ENCODE results near the gene PHF20. TPM values are rescaled to one million over a fixed set of nuclear protein-coding genes. Genes with fewer than 3 reads are reported as not detected.

The PHF20 gene
- total and polyA plus RNA-seq, 2 donors (not counting 3 experiments of a cell fraction or from before 2014, with no cell fraction given), result 25.0 to 45.8 TPM

DNA sequence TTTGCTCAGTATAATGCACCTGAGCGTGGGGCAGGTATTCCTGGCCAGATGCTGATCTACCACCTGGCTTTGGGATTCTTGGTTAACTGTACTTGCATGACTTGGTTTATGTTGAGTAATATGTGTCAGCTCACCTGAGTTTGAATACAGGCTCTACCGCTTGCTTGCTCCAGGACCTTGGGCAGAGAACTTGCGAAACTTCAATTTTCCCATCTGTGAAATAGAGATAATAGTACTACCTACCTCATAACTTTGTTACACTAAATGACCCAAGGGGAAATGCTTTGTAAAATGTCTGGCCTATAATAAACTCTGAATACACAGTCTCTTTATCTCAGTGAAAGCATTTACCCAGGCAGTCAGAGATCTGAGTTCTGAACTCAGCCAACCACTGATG lies 130.7 kb downstream of the PHF20 start:
- CTCF ChIA-PET, result interaction anchor here (0.6 to 1.3 kb wide), 3 partner anchors 18 to 52 kb away, joined by 3 to 7 read pairs (median 3); partner anchors contain the start of gene SCAND1
- no peaks in the 10 kb centered on the region for H3K9me3 ChIP-seq (replicated peaks; ENCODE audit: control insufficient read depth, insufficient read depth, low read length)
- H3K79me2 ChIP-seq (ENCODE audit: control insufficient read depth, insufficient read depth, low read length), result no peaks in the 10 kb centered on the region
- FAIRE-seq (no peak), DNase-seq (ENCODE audit: low read depth, low spot score) (no peak)
- H3K9ac ChIP-seq (replicated peaks; ENCODE audit: extremely low read depth, insufficient read depth, low read length), result no peak overlapping the region
- intact Hi-C loops (cut with micrococcal nuclease) (no loop called here), dilution Hi-C loops (cut with MboI; ENCODE audit: extremely low pct_ligation_motif_present, low sequenced_read_pairs) (no loop called here)
- no TSS peak for BruUV-seq (replicated peaks)
- POLR2A ChIA-PET, result interaction anchor here (0.5 to 0.6 kb wide), 2 partner anchors 115 to 172 kb away, joined by 3 read pairs; no protein-coding TSS in a partner anchor
- H3K4me2 ChIP-seq (ENCODE audit: insufficient read depth, low read length), result no peak overlapping the region
- H3K27me3 ChIP-seq (ENCODE audit: control insufficient read depth in 2 of 2, insufficient read depth in 2 of 2, low read length in 2 of 2), result no peaks in the 10 kb centered on the region
- no peaks in the 10 kb centered on the region for H3K9me1 ChIP-seq (replicated peaks; ENCODE audit: control insufficient read depth, extremely low read depth, insufficient read depth, low read length)
- H3K36me3 ChIP-seq (ENCODE audit: control insufficient read depth in 2 of 2, extremely low read depth in 1 of 2, insufficient read depth in 2 of 2, low read length in 2 of 2), result peaks cover 0 to 8% of the 10 kb centered on the region in 2 experiments
- H3K27ac ChIP-seq (ENCODE audit: insufficient read depth, low read depth, low read length), result peak overlapping the region; percentile 8
- H4K20me1 ChIP-seq (replicated peaks; ENCODE audit: control insufficient read depth, extremely low read depth, insufficient read depth, low read length), result no peaks in the 10 kb centered on the region
- H3K4me1 ChIP-seq (ENCODE audit: control insufficient read depth, extremely low read depth, insufficient read depth, low read length), result peaks cover 13% of the 10 kb centered on the region
- no peak overlapping the region for H2AFZ ChIP-seq (ENCODE audit: low read depth, low read length)
- TF ChIP-seq, protein P1, sequence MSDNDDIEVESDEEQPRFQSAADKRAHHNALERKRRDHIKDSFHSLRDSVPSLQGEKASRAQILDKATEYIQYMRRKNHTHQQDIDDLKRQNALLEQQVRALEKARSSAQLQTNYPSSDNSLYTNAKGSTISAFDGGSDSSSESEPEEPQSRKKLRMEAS (IDR thresholded peaks at IDR 0.05; ENCODE audit: insufficient read depth, insufficient read length), result no peak
- no peak overlapping the region for H3K4me3 ChIP-seq (replicated peaks in 1 of 3; ENCODE audit: insufficient read depth in 1 of 3, low read depth in 1 of 3, low read length in 3 of 3)

DNA sequence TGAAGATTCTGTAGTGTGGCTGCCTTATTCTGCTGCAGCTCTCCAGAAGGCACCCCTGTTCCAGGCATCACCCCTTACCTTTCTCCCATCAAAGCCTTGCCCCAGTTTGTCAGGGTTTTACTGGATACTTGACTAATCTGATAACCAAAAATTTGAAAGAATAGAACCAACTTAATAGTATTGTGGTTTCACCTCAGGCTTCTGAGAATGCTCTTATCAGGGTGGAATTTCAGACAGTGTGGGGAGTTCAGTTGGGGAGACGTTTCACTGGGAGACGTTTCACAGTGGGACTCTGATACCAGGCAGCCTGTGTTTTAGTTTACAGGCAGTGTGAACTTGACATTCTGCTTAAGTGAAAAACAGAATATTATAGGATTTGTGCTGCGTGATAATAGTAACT lies 132.0 kb downstream of the PHF20 start:
- intact Hi-C loops (cut with micrococcal nuclease) (no loop called here), dilution Hi-C loops (cut with MboI; ENCODE audit: extremely low pct_ligation_motif_present, low sequenced_read_pairs) (no loop called here)
- FAIRE-seq (no peak), DNase-seq (ENCODE audit: low read depth, low spot score) (no peak)
- Histone ChIP-seq H3K9me3 (replicated peaks; ENCODE audit: control insufficient read depth, insufficient read depth, low read length) (no peaks in the 10 kb centered on the region), H3K9ac (replicated peaks; ENCODE audit: extremely low read depth, insufficient read depth, low read length) (no peak overlapping the region), H3K27ac (ENCODE audit: insufficient read depth, low read depth, low read length) (no peak overlapping the region), H3K9me1 (replicated peaks; ENCODE audit: control insufficient read depth, extremely low read depth, insufficient read depth, low read length) (no peaks in the 10 kb centered on the region), H2AFZ (ENCODE audit: low read depth, low read length) (no peak overlapping the region), H4K20me1 (replicated peaks; ENCODE audit: control insufficient read depth, extremely low read depth, insufficient read depth, low read length) (no peaks in the 10 kb centered on the region), H3K79me2 (ENCODE audit: control insufficient read depth, insufficient read depth, low read length) (no peaks in the 10 kb centered on the region), H3K36me3 (ENCODE audit: control insufficient read depth in 2 of 2, extremely low read depth in 1 of 2, insufficient read depth in 2 of 2, low read length in 2 of 2) (peaks cover 0 to 8% of the 10 kb centered on the region in 2 experiments), H3K4me2 (ENCODE audit: insufficient read depth, low read length) (no peak overlapping the region), H3K4me1 (ENCODE audit: control insufficient read depth, extremely low read depth, insufficient read depth, low read length) (peaks cover 13% of the 10 kb centered on the region), H3K27me3 (ENCODE audit: control insufficient read depth in 2 of 2, insufficient read depth in 2 of 2, low read length in 2 of 2) (no peaks in the 10 kb centered on the region), H3K4me3 (replicated peaks in 1 of 3; ENCODE audit: insufficient read depth in 1 of 3, low read depth in 1 of 3, low read length in 3 of 3) (no peak overlapping the region)
- POLR2A ChIA-PET, result no interaction called here
- no peak for TF ChIP-seq EZH2 (IDR thresholded peaks at IDR 0.05; ENCODE audit: borderline replicate concordance, low read depth, low read length, severe bottlenecking)
- no peak for TF ChIP-seq GATA2 (IDR thresholded peaks at IDR 0.05; ENCODE audit: insufficient read depth, insufficient read length, low read depth, low read length)
- TF ChIP-seq, protein P2, sequence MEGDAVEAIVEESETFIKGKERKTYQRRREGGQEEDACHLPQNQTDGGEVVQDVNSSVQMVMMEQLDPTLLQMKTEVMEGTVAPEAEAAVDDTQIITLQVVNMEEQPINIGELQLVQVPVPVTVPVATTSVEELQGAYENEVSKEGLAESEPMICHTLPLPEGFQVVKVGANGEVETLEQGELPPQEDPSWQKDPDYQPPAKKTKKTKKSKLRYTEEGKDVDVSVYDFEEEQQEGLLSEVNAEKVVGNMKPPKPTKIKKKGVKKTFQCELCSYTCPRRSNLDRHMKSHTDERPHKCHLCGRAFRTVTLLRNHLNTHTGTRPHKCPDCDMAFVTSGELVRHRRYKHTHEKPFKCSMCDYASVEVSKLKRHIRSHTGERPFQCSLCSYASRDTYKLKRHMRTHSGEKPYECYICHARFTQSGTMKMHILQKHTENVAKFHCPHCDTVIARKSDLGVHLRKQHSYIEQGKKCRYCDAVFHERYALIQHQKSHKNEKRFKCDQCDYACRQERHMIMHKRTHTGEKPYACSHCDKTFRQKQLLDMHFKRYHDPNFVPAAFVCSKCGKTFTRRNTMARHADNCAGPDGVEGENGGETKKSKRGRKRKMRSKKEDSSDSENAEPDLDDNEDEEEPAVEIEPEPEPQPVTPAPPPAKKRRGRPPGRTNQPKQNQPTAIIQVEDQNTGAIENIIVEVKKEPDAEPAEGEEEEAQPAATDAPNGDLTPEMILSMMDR (IDR thresholded peaks at IDR 0.05; ENCODE audit: extremely low read depth in 1 of 2, insufficient read depth in 1 of 2, low read depth in 1 of 2, low read length in 2 of 2), result no peak
- TF ChIP-seq POLR2AphosphoS5 (IDR thresholded peaks at IDR 0.05; ENCODE audit: insufficient read depth, low read depth, low read length), result no peak
- TF ChIP-seq, protein P1 (IDR thresholded peaks at IDR 0.05; ENCODE audit: insufficient read depth, insufficient read length), result no peak
- TF ChIP-seq POLR2A (IDR thresholded peaks at IDR 0.05; ENCODE audit: low read depth, low read length), result no peak
- no peak for TF ChIP-seq FOS (IDR thresholded peaks at IDR 0.05; ENCODE audit: borderline replicate concordance, insufficient read depth, low read length)
- no peak for TF ChIP-seq MYC (IDR thresholded peaks at IDR 0.05; ENCODE audit: low read depth, low read length)
- TF ChIP-seq JUN (IDR thresholded peaks at IDR 0.05; ENCODE audit: borderline replicate concordance, insufficient read depth, insufficient read length, low read depth), result no peak
- BruUV-seq (replicated peaks), result no TSS peak
- CTCF ChIA-PET, result no interaction called here
